Measurements from ENCODE around the gene INSYN2A.

The INSYN2A gene

DNA sequence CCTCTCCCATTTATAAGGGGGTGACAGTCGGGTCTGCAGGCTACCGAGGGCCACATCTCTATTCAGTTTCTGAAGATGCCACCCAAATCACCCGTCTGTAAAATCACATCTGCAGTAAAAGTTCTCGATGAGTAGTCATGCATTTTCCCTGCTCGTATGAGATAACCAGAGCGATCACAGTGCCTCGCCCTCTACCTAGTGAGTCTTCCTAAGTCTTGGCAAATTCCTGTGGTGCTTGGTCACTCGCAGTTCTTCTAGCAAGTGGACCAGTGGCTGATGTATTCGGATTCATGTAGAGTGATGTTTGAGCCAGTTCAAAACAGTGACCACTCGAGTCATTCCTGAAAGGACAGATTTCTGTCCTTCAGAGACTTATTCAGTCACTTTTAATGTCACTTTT lies 44.9 kb downstream of the INSYN2A start:
- no peak for DNase-seq

DNA sequence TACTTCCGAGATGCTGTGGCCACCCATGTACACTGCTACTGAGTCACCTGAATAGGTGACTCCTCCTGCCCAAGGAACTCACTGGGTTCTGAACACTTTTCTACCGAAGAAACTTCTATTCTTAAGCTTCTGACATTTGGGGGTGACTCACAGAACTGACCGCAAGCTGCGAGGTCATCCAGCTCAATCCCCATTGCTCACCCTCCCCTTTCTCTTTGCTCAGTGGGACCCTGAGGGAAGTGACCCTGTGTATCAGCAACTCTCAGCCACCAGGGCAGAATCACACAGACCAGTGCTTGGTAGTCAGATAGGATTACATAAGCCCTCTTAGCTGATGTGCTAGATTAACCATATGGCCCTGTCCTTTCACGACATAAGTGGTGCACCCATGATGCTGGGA lies 46.3 kb downstream of the INSYN2A start:
- no peak for DNase-seq

DNA sequence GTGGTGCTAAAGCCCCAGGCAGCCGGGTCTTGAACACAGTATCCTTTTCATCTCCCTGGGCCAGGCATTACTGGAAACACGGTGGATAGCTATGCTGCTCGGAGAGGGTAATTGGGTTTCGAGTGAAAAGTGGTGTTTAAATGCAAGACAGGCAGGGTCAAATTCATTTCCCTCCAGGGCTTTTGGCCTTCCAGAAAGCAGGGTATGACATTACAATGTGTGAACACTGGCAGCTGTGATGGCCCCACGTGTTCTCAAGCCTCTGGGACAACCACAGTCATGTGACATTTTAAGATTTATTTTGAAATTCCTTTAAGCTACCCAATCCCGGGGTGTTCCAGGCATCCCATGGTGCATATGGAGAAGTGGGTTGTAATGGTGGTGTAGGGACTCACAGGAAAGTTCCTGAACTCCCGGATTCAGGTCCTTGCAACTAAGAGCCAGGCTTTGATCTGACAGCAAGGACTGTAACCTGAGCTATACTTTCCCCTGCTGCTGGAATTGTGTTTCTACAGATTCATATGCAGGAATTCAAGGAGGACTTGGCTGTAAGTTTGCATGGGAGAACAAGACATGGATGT lies 46.8 kb downstream of the INSYN2A start:
- DNase-seq, result no peak

DNA sequence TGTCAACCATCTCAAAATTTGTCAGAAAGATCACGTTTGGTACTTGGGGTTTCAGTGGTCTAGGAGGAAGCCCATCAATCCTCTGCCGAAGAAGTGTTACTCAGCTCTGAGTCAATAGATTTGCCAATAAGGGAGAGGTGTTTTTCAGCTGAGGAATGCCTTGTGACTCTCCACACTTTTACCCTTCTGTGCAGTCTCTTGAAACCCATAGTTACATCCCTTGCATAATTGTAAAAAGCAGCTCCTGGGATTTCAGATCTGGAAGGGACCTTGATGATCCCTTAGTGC lies 47.5 kb downstream of the INSYN2A start:
- DNase-seq, result peak; percentile 16

DNA sequence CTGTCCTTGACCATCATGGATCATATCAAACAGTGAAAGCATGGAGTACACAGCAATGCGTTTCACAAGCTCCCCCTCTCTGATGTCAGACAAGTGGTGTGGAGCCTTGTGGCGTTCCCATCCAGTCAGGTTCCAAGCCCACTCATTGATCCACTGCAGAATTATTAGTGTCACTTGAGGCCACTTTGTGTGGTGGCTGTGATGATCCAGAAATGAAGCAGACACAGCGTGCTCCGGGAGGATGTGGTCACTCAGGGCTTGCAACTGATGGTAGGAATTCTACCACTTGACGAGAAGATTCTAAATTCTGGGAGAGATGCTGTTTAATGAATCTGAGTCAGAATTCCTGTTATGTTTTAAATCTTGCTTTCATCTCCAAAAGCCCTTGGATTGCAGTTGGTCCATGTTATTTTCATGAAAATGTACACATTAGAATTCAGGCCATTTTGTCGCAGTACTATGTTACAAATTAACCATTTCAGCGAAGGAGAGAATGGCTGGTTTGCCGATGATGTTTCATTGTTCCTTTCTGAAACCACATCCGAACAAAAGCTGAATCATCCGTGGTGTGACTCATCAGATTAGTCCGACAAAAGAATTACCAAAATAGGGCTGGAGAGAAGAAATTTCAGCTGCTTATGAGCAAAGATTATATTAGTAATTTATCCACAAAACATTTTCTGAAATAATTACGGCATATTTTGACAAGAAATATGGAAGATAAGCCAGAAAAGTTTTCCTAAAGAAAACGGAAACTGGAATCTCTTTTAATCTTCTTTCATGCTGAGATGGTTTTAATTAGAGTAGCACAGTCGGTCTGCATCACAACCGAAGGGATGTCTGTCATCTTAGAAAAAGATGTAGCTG lies 48.1 kb downstream of the INSYN2A start:
- peak; percentile 36 for DNase-seq

DNA sequence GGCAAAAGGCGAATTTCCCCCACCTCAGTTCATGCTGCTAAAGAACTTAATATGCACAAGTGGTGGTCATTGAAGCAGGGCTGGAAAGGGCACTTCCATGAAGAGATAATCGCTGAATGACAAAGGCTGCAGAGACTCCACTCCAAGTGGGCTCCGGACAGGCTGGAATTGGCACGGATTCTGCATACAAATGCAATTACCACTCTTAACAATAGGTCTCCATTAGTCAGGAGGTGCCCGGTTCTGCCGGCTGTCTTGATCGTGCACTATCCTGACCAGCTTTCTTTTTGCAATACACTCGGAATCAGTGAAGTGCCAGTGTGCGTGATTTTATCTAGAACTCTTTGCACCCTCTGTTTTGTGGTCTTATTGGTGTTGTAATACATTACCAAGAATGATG lies 49.7 kb downstream of the INSYN2A start:
- DNase-seq, result no peak
